Fibroblast of lung (primary cell): ENCODE measurements around the gene BUD23.

Source experiments
- EZH2 ChIP-seq: IDR thresholded peaks from 2 replicates; pipeline ENCODE4 v1.5.1; 2012; ENCODE audit warnings: low read length, control low read depth, mild to moderate bottlenecking; ENCODE audit errors: missing control alignments
- TF ChIP-seq, protein P1 (sequence below), 2 donors: IDR thresholded peaks in 1 of 2; conservative IDR thresholded peaks in 1 of 2; 1 replicate in 1 of 2; 2 replicates in 1 of 2; pipeline ENCODE4 v1.5.1; 2011 to 2012; ENCODE audit warnings: low read length in 2 of 2, control low read depth in 1 of 2, inconsistent platforms in 1 of 2, low read depth in 1 of 2, mild to moderate bottlenecking in 1 of 2

DNA sequence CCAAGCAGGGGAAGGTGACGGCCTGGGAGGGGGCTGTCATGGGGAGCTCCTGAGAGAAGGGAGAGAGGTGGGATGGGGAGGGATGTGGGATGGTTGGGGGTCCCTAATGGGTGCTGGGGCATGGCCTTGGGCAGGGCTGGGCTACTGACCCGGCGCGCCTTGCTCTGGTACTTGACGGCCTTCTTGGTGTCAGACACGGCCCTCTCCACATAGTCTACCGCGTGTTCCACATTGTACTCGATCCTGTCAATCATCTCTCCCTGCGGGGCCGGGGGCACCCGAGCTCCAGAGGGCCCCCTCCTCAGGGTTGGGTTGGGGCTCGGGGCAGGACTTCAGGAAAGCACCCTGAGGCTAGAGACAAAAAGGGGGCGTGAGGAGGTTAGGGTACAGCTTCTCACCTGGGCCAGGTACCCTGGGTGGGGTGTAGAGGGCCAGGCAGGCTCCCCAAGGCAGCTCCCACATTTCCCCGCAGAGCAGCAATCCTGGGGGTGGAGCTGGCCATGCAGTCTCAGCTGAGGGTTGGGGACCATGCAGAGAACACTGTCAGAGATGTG, 17.3 kb downstream of the BUD23 start:
- TF ChIP-seq, protein P1, sequence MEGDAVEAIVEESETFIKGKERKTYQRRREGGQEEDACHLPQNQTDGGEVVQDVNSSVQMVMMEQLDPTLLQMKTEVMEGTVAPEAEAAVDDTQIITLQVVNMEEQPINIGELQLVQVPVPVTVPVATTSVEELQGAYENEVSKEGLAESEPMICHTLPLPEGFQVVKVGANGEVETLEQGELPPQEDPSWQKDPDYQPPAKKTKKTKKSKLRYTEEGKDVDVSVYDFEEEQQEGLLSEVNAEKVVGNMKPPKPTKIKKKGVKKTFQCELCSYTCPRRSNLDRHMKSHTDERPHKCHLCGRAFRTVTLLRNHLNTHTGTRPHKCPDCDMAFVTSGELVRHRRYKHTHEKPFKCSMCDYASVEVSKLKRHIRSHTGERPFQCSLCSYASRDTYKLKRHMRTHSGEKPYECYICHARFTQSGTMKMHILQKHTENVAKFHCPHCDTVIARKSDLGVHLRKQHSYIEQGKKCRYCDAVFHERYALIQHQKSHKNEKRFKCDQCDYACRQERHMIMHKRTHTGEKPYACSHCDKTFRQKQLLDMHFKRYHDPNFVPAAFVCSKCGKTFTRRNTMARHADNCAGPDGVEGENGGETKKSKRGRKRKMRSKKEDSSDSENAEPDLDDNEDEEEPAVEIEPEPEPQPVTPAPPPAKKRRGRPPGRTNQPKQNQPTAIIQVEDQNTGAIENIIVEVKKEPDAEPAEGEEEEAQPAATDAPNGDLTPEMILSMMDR (conservative IDR thresholded peaks at IDR 0.05 in 1 of 2, IDR thresholded peaks at IDR 0.05 in 1 of 2; ENCODE audit: low read depth in 1 of 2, low read length in 2 of 2), result no peak
- no peak for TF ChIP-seq EZH2
